Measurements from ENCODE around the gene RETREG1.

RETREG1 gene

GRCh38 chr5:16600397-16600796 lies 16.4 kb downstream of the RETREG1 start:
- POLR2A ChIA-PET: no interaction called here

GRCh38 chr5:16597946-16598694 lies 18.7 kb downstream of the RETREG1 start:
- TF ChIP-seq NFRKB (IDR thresholded peaks at IDR 0.05) (no peak), PKNOX1 (IDR thresholded peaks at IDR 0.05) (no peak), SP1 (IDR thresholded peaks at IDR 0.05) (no peak), FOXA1 (IDR thresholded peaks at IDR 0.05) (no peak), ELF4 (IDR thresholded peaks at IDR 0.05) (no peak), HDGF (IDR thresholded peaks at IDR 0.05; ENCODE audit: borderline replicate concordance) (no peak), L3MBTL2 (conservative IDR thresholded peaks at IDR 0.05) (no peak), FOXK2 (IDR thresholded peaks at IDR 0.05) (no peak), CTBP1 (IDR thresholded peaks at IDR 0.05; ENCODE audit: borderline replicate concordance) (no peak), FOXM1 (IDR thresholded peaks at IDR 0.05; ENCODE audit: borderline replicate concordance) (no peak), ARNT (IDR thresholded peaks at IDR 0.05) (no peak), TARDBP (IDR thresholded peaks at IDR 0.05) (no peak), ZNF384 (IDR thresholded peaks at IDR 0.05) (no peak), SUZ12 (IDR thresholded peaks at IDR 0.05) (no peak), LEF1 (IDR thresholded peaks at IDR 0.05; ENCODE audit: borderline replicate concordance) (no peak), BHLHE40 (IDR thresholded peaks at IDR 0.05; ENCODE audit: borderline replicate concordance) (no peak)
- no peak for DNase-seq (ENCODE audit: extremely low spot score)
- CTCF ChIA-PET: no interaction called here
- POLR2A ChIA-PET: no interaction called here

More at GRCh38 chr5:16600397-16600796, 16.4 kb downstream of the RETREG1 start:
- DNase-seq (ENCODE audit: extremely low spot score): no peak
- TF ChIP-seq HDGF (IDR thresholded peaks at IDR 0.05; ENCODE audit: borderline replicate concordance): no peak
- TF ChIP-seq FOXK2 (IDR thresholded peaks at IDR 0.05): no peak
- no peak for TF ChIP-seq ELF4 (IDR thresholded peaks at IDR 0.05)
- TF ChIP-seq ZNF384 (IDR thresholded peaks at IDR 0.05): no peak
- TF ChIP-seq FOXA1 (IDR thresholded peaks at IDR 0.05): no peak
- no peak for TF ChIP-seq CTBP1 (IDR thresholded peaks at IDR 0.05; ENCODE audit: borderline replicate concordance)
- no peak for TF ChIP-seq PKNOX1 (IDR thresholded peaks at IDR 0.05)
- CTCF ChIA-PET: interaction anchor here (0.5 to 1.5 kb wide), 2 partner anchors 25 to 111 kb away, joined by 3 read pairs; no protein-coding TSS in a partner anchor

- no peak for DNase-seq (ENCODE audit: extremely low spot score)
- POLR2A ChIA-PET: no interaction called here
- no peak for TF ChIP-seq ARNT (IDR thresholded peaks at IDR 0.05)
- no peak for TF ChIP-seq CTBP1 (IDR thresholded peaks at IDR 0.05; ENCODE audit: borderline replicate concordance)
- no peak for TF ChIP-seq ELF4 (IDR thresholded peaks at IDR 0.05)
- TF ChIP-seq L3MBTL2 (conservative IDR thresholded peaks at IDR 0.05): no peak
- no peak for TF ChIP-seq FOXM1 (IDR thresholded peaks at IDR 0.05; ENCODE audit: borderline replicate concordance)
- no peak for TF ChIP-seq BHLHE40 (IDR thresholded peaks at IDR 0.05; ENCODE audit: borderline replicate concordance)
- CTCF ChIA-PET: interaction anchor here (0.6 kb wide), 1 partner anchor 160 kb away, joined by 3 read pairs; no protein-coding TSS in a partner anchor
Observed at GRCh38 chr5:16596581-16596940, 20.2 kb downstream of the RETREG1 start.

GRCh38 chr5:16595881-16596580 lies 20.8 kb downstream of the RETREG1 start:
- no peak for TF ChIP-seq ARNT (IDR thresholded peaks at IDR 0.05)
- no peak for TF ChIP-seq L3MBTL2 (conservative IDR thresholded peaks at IDR 0.05)
- no peak for TF ChIP-seq LEF1 (IDR thresholded peaks at IDR 0.05; ENCODE audit: borderline replicate concordance)
- TF ChIP-seq PKNOX1 (IDR thresholded peaks at IDR 0.05): no peak
- TF ChIP-seq CTBP1 (IDR thresholded peaks at IDR 0.05; ENCODE audit: borderline replicate concordance): no peak
- TF ChIP-seq BHLHE40 (IDR thresholded peaks at IDR 0.05; ENCODE audit: borderline replicate concordance): no peak
- TF ChIP-seq SP1 (IDR thresholded peaks at IDR 0.05): no peak
- TF ChIP-seq ZNF384 (IDR thresholded peaks at IDR 0.05): no peak
- TF ChIP-seq FOXM1 (IDR thresholded peaks at IDR 0.05; ENCODE audit: borderline replicate concordance): no peak
- no peak for TF ChIP-seq ELF4 (IDR thresholded peaks at IDR 0.05)
- TF ChIP-seq SUZ12 (IDR thresholded peaks at IDR 0.05): no peak
- TF ChIP-seq FOXK2 (IDR thresholded peaks at IDR 0.05): no peak
- TF ChIP-seq HDGF (IDR thresholded peaks at IDR 0.05; ENCODE audit: borderline replicate concordance): no peak
- no peak for TF ChIP-seq FOXA1 (IDR thresholded peaks at IDR 0.05)
- TF ChIP-seq TARDBP (IDR thresholded peaks at IDR 0.05): no peak
- TF ChIP-seq NFRKB (IDR thresholded peaks at IDR 0.05): no peak
- CTCF ChIA-PET: interaction anchor here (0.6 to 1.0 kb wide), 2 partner anchors 11 to 161 kb away, joined by 3 read pairs; no protein-coding TSS in a partner anchor

GRCh38 chr5:16593628-16594027 lies 23.2 kb downstream of the RETREG1 start:
- no peak for TF ChIP-seq FOXM1 (IDR thresholded peaks at IDR 0.05; ENCODE audit: borderline replicate concordance)
- TF ChIP-seq ELF4 (IDR thresholded peaks at IDR 0.05): no peak
- TF ChIP-seq ZNF384 (IDR thresholded peaks at IDR 0.05): no peak
- TF ChIP-seq ARNT (IDR thresholded peaks at IDR 0.05): no peak
- no peak for TF ChIP-seq NFRKB (IDR thresholded peaks at IDR 0.05)
- no peak for TF ChIP-seq BHLHE40 (IDR thresholded peaks at IDR 0.05; ENCODE audit: borderline replicate concordance)
- TF ChIP-seq LEF1 (IDR thresholded peaks at IDR 0.05; ENCODE audit: borderline replicate concordance): no peak
- no peak for TF ChIP-seq PKNOX1 (IDR thresholded peaks at IDR 0.05)
- no peak for TF ChIP-seq HDGF (IDR thresholded peaks at IDR 0.05; ENCODE audit: borderline replicate concordance)
- TF ChIP-seq SUZ12 (IDR thresholded peaks at IDR 0.05): no peak
- TF ChIP-seq TARDBP (IDR thresholded peaks at IDR 0.05): no peak
- TF ChIP-seq FOXA1 (IDR thresholded peaks at IDR 0.05): no peak
- TF ChIP-seq FOXK2 (IDR thresholded peaks at IDR 0.05): no peak
- no peak for TF ChIP-seq SP1 (IDR thresholded peaks at IDR 0.05)
- TF ChIP-seq CTBP1 (IDR thresholded peaks at IDR 0.05; ENCODE audit: borderline replicate concordance): no peak
- TF ChIP-seq L3MBTL2 (conservative IDR thresholded peaks at IDR 0.05): no peak
- ChIA-PET CTCF (no interaction called here), POLR2A (no interaction called here)
- no peak for DNase-seq (ENCODE audit: extremely low spot score)

More at GRCh38 chr5:16595881-16596580, 20.8 kb downstream of the RETREG1 start:
- no peak for DNase-seq (ENCODE audit: extremely low spot score)
- POLR2A ChIA-PET: no interaction called here

All from HEK293T (cell line).